Body of pancreas (tissue), 4 donors: Measurements from ENCODE around the gene DNAAF8.

Source experiments
- POLR2A ChIP-seq, 3 donors: fragments of 450-650 bp; IDR thresholded peaks; one replicate each; pipeline ENCODE4 v1.6.1; 2016; ENCODE audit warnings: antibody characterized with exemption in 3 of 3, mild to moderate bottlenecking in 2 of 3
- TF ChIP-seq, protein P1 (sequence below), 7 experiments: fragments of 450-650 bp in 4 of 7; fragments of 200-600 bp in 3 of 7; sonication (generic) in 3 of 7; IDR thresholded peaks; one replicate each; pipeline ENCODE4 v1.5.1; 2016 to 2019; ENCODE audit warnings: antibody characterized with exemption in 7 of 7

- TF ChIP-seq, protein P1, sequence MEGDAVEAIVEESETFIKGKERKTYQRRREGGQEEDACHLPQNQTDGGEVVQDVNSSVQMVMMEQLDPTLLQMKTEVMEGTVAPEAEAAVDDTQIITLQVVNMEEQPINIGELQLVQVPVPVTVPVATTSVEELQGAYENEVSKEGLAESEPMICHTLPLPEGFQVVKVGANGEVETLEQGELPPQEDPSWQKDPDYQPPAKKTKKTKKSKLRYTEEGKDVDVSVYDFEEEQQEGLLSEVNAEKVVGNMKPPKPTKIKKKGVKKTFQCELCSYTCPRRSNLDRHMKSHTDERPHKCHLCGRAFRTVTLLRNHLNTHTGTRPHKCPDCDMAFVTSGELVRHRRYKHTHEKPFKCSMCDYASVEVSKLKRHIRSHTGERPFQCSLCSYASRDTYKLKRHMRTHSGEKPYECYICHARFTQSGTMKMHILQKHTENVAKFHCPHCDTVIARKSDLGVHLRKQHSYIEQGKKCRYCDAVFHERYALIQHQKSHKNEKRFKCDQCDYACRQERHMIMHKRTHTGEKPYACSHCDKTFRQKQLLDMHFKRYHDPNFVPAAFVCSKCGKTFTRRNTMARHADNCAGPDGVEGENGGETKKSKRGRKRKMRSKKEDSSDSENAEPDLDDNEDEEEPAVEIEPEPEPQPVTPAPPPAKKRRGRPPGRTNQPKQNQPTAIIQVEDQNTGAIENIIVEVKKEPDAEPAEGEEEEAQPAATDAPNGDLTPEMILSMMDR (IDR thresholded peaks at IDR 0.05), result no peak
- TF ChIP-seq POLR2A (IDR thresholded peaks at IDR 0.05), result no peak
Observed at GRCh38 chr16:4700997-4701743, 33.2 kb upstream of the DNAAF8 start.
